Spleen (tissue), 11 donors: ENCODE results near the gene CALHM3. TPM values are rescaled to one million over a fixed set of nuclear protein-coding genes. Genes with fewer than 3 reads are reported as not detected.

ENCODE experiments used
- DNase-seq: peaks from one replicate; pipeline ENCODE4 v3.0.0-alpha.2; 2020
- H3K27ac ChIP-seq, 8 donors: fragments of 200-600 bp; sonication (generic) in 7 of 8; 1 replicate in 4 of 8; 2 replicates in 4 of 8; pipeline versions ENCODE4 v1.5.0 to v1.8.0; 2016 to 2021; ENCODE audit warnings: inconsistent platforms in 4 of 8, mild to moderate bottlenecking in 4 of 8, moderate library complexity in 1 of 8
- H3K27me3 ChIP-seq, 7 donors: fragments of 200-600 bp; sonication (generic) in 6 of 7; replicated peaks in 1 of 7; 1 replicate in 4 of 7; 2 replicates in 3 of 7; pipeline versions ENCODE4 v1.5.0 to v1.8.0; 2016 to 2021; ENCODE audit warnings: inconsistent platforms in 3 of 7, mild to moderate bottlenecking in 1 of 7
- H3K36me3 ChIP-seq, 6 donors: fragments of 200-600 bp; sonication (generic) in 5 of 6; 1 replicate in 4 of 6; 2 replicates in 2 of 6; pipeline versions ENCODE4 v1.5.0 to v1.8.0; 2016 to 2021; ENCODE audit warnings: inconsistent platforms in 2 of 6
- H3K4me1 ChIP-seq, 6 donors: fragments of 200-600 bp; sonication (generic) in 5 of 6; 1 replicate in 3 of 6; 2 replicates in 3 of 6; pipeline versions ENCODE4 v1.5.0 to v1.8.0; 2016 to 2021; ENCODE audit warnings: inconsistent platforms in 3 of 6
- H3K4me3 ChIP-seq, 8 donors: fragments of 200-600 bp; sonication (generic) in 7 of 8; 1 replicate in 4 of 8; 2 replicates in 4 of 8; pipeline versions ENCODE4 v1.5.0 to v1.8.0; 2016 to 2021; ENCODE audit warnings: inconsistent platforms in 4 of 8, mild to moderate bottlenecking in 4 of 8, moderate library complexity in 2 of 8
- H3K9me3 ChIP-seq, 8 donors: fragments of 200-600 bp; sonication (generic) in 7 of 8; 1 replicate in 4 of 8; 2 replicates in 4 of 8; pipeline versions ENCODE4 v1.5.0 to v1.8.0; 2016 to 2021; ENCODE audit warnings: inconsistent platforms in 4 of 8
- CTCF ChIP-seq, 11 experiments: fragments of 200-600 bp in 7 of 11; fragments of 450-650 bp in 4 of 11; sonication (generic) in 4 of 11; IDR thresholded peaks in 8 of 11; conservative IDR thresholded peaks in 3 of 11; 1 replicate in 7 of 11; 2 replicates in 4 of 11; pipeline versions ENCODE4 v1.4.0 to v1.8.0; 2016 to 2021; ENCODE audit warnings: antibody characterized with exemption in 11 of 11, inconsistent platforms in 4 of 11, mild to moderate bottlenecking in 1 of 11
- POLR2A ChIP-seq, 3 donors: fragments of 450-650 bp; IDR thresholded peaks; one replicate each; pipeline ENCODE4 v1.5.1; 2017; ENCODE audit warnings: antibody characterized with exemption in 3 of 3, mild to moderate bottlenecking in 1 of 3
- POLR2AphosphoS5 ChIP-seq, 3 donors: sonication (generic); formaldehyde crosslinking; IDR thresholded peaks; one replicate each; pipeline ENCODE4 v1.5.1; 2017; ENCODE audit warnings: antibody characterized with exemption in 3 of 3
- WGBS, 5 donors: extraction: QIAGEN DNeasy Blood & Tissue Kit in 3 of 5; methylation state at CpG; one replicate each; pipeline versions ENCODE4 v1.1.5 to v1.1.7; 2013 to 2018; 5-methylcytosine and 5-hydroxymethylcytosine counted together
- intact Hi-C: fragments of 100-400 bp; cut with DNase I; formaldehyde crosslinking; loops from one replicate; pipeline ENCODE4 v1.15.0; 2023; ENCODE audit warnings: low total_unique reads
- polyA plus RNA-seq, 3 donors: library from polyadenylated mRNA; stranded (reverse); fragments of 200-250 nt; gene quantifications; one replicate each; pipeline ENCODE4 v1.2.1, GENCODE V29; 2013
- total RNA-seq, 7 donors: library from RNA; depleted of rRNA in 3 of 7; stranded (reverse); fragments of >200 nt in 3 of 7; fragmentation: NEBNext Ultra II Directional in 4 of 7; extraction: Animal tissue kit (Norgen Biotek cat#: 25700) in 4 of 7; gene quantifications; one replicate each; pipeline versions ENCODE4 v1.1.0 to v1.2.1, GENCODE V29; 2016 to 2021
- donor health status: healthy with polysubstance abuse.
- donor health status: DM: no; HTN: no; CAD: no; lungs with moderate emphysema.
- donor health status: DM: no; HTN: no; CAD: no.
- donor health status: Bipolar disorder and iron deficiency.
- donor health status: healthy.
- donor health status: DM: no; HTN: no; CAD: no.
- donor health status: DM: yes; HTN: yes; CAD: no.

Gene CALHM3
- total and polyA plus RNA-seq, 10 donors = 0.03 TPM; not detected in 9

- peaks cover 2 to 100% (median 91%) of the 10 kb centered on the region in 6 donors for H3K36me3 ChIP-seq
- no peak overlapping the region for H3K27ac ChIP-seq
- no peaks in the 10 kb centered on the region for H3K27me3 ChIP-seq
- H3K4me1 ChIP-seq = peaks cover 4 to 18% (median 11%) of the 10 kb centered on the region in 6 donors
- H3K4me3 ChIP-seq = no peak overlapping the region
- intact Hi-C loops = no loop called here
- H3K9me3 ChIP-seq = no peaks in the 10 kb centered on the region
- WGBS, 5 donors = 92 to 97% (median 95%) methylated on average over 4 of the region's 4 CpGs
- TF ChIP-seq CTCF (IDR thresholded peaks at IDR 0.05 in 8 of 11, conservative IDR thresholded peaks at IDR 0.05 in 3 of 11) (no peak), POLR2AphosphoS5 (IDR thresholded peaks at IDR 0.05) (no peak), POLR2A (IDR thresholded peaks at IDR 0.05) (no peak)
- DNase-seq = no peak
Observed at GRCh38 chr10:103439776-103440175, 39.3 kb downstream of the CALHM3 start.

GRCh38 chr10:103433858-103434257, 45.2 kb downstream of the CALHM3 start:
- TF ChIP-seq CTCF (IDR thresholded peaks at IDR 0.05 in 8 of 11, conservative IDR thresholded peaks at IDR 0.05 in 3 of 11) (no peak), POLR2A (IDR thresholded peaks at IDR 0.05) (no peak), POLR2AphosphoS5 (IDR thresholded peaks at IDR 0.05) (no peak)

GRCh38 chr10:103431902-103432301, 47.1 kb downstream of the CALHM3 start:
- Histone ChIP-seq H3K4me1 (peaks cover 0 to 18% (median 6%) of the 10 kb centered on the region in 6 donors), H3K9me3 (no peaks in the 10 kb centered on the region), H3K27ac (no peak overlapping the region), H3K36me3 (peaks cover 0 to 100% (median 71%) of the 10 kb centered on the region in 6 donors), H3K27me3 (no peaks in the 10 kb centered on the region), H3K4me3 (no peak overlapping the region)
- intact Hi-C loops = no loop called here
- no peak for DNase-seq
- no peak for TF ChIP-seq POLR2AphosphoS5 (IDR thresholded peaks at IDR 0.05)
- no peak for TF ChIP-seq CTCF (IDR thresholded peaks at IDR 0.05 in 8 of 11, conservative IDR thresholded peaks at IDR 0.05 in 3 of 11)
- TF ChIP-seq POLR2A (IDR thresholded peaks at IDR 0.05) = no peak
- WGBS, 5 donors = 84 to 87% (median 87%) methylated on average over 8 of the region's 8 CpGs

More at GRCh38 chr10:103433858-103434257, 45.2 kb downstream of the CALHM3 start:
- H3K27me3 ChIP-seq = no peaks in the 10 kb centered on the region
- peaks cover 0 to 100% (median 79%) of the 10 kb centered on the region in 6 donors for H3K36me3 ChIP-seq
- WGBS, 5 donors = 43 to 76% (median 59%) methylated on average over 2 of the region's 2 CpGs
- H3K4me3 ChIP-seq = no peak overlapping the region
- no peak for DNase-seq
- H3K9me3 ChIP-seq = no peaks in the 10 kb centered on the region
- no peak overlapping the region for H3K27ac ChIP-seq
- intact Hi-C loops = no loop called here
- peaks cover 0 to 14% (median 5%) of the 10 kb centered on the region in 6 donors for H3K4me1 ChIP-seq

- Histone ChIP-seq H3K4me1 (peaks cover 0 to 18% (median 6%) of the 10 kb centered on the region in 6 donors), H3K4me3 (no peak overlapping the region), H3K27ac (peak overlapping the region in 4 of 8 donors; percentile 11 to 45 (median 20)), H3K9me3 (no peaks in the 10 kb centered on the region), H3K27me3 (no peaks in the 10 kb centered on the region), H3K36me3 (peaks cover 0 to 100% (median 68%) of the 10 kb centered on the region in 6 donors)
- WGBS, 5 donors = 65 to 88% (median 88%) methylated on average over 5 of the region's 5 CpGs
- TF ChIP-seq POLR2AphosphoS5 (IDR thresholded peaks at IDR 0.05) (no peak), CTCF (IDR thresholded peaks at IDR 0.05 in 8 of 11, conservative IDR thresholded peaks at IDR 0.05 in 3 of 11) (no peak), POLR2A (IDR thresholded peaks at IDR 0.05) (no peak)
- peak; percentile 41 for DNase-seq
- intact Hi-C loops = no loop called here
Observed at GRCh38 chr10:103429647-103430046, 49.4 kb downstream of the CALHM3 start.
